B cell (primary cell): Measurements from ENCODE around the gene TRABD. TPM values are rescaled to one million over a fixed set of nuclear protein-coding genes. Genes with fewer than 3 reads are reported as not detected.

Source experiments
- ATAC-seq: fragments of 200-7000 bp; cut with Tn5 transposase; one replicate; pipeline ENCODE4 v1.10.0; 2021; ENCODE audit warnings: low read depth, mild to moderate bottlenecking, moderate number of reproducible peaks, moderate library complexity
- CTCF ChIA-PET: fragments of 350-600 bp; sonication (Branson Sonifier 250); formaldehyde crosslinking; loops from one replicate; lab custom pipeline; 2021; ENCODE audit warnings: antibody characterized with exemption, inconsistent platforms; lab: Charles Lee
- POLR2A ChIA-PET: fragments of 350-600 bp; sonication (Branson Sonifier 250); formaldehyde crosslinking; loops from one replicate; lab custom pipeline; 2021; ENCODE audit warnings: antibody characterized with exemption; lab: Charles Lee
- DNase-seq: peaks from one replicate; pipeline ENCODE4 v3.0.0; 2013
- H2AFZ ChIP-seq: 2 replicates; pipeline ENCODE4 v1.6.1; 2012; ENCODE audit warnings: mild to moderate bottlenecking, low read depth, low read length; ENCODE audit not compliant: insufficient read depth, poor library complexity, severe bottlenecking
- H3K27ac ChIP-seq, 2 donors: 1 replicate in 1 of 2; 2 replicates in 1 of 2; pipeline ENCODE4 v1.5.1; 2012 to 2013; ENCODE audit warnings: low read length in 2 of 2, mild to moderate bottlenecking in 2 of 2, moderate library complexity in 1 of 2
- H3K27me3 ChIP-seq, 4 experiments: fragments of 200-600 bp in 1 of 4; sonication (generic) in 1 of 4; replicated peaks in 1 of 4; 1 replicate in 2 of 4; 2 replicates in 2 of 4; pipeline versions ENCODE4 v1.6.1 to v1.7.0; 2013 to 2016; ENCODE audit warnings: low read length in 3 of 4, mild to moderate bottlenecking in 2 of 4, mixed read lengths in 1 of 4, moderate library complexity in 1 of 4; ENCODE audit not compliant: insufficient read depth in 4 of 4, control insufficient read depth in 3 of 4; ENCODE audit errors: control extremely low read depth in 1 of 4
- H3K36me3 ChIP-seq, 2 experiments: replicated peaks in 1 of 2; 1 replicate in 1 of 2; 2 replicates in 1 of 2; pipeline versions ENCODE4 v1.6.1 to v1.7.1; 2013; ENCODE audit warnings: low read length in 1 of 2; ENCODE audit not compliant: insufficient read depth in 2 of 2, control insufficient read depth in 1 of 2; ENCODE audit errors: control extremely low read depth in 1 of 2, extremely low read depth in 1 of 2
- H3K4me1 ChIP-seq, 2 donors: fragments of 200-600 bp in 1 of 2; sonication (generic) in 1 of 2; 1 replicate in 1 of 2; 2 replicates in 1 of 2; pipeline versions ENCODE4 v1.5.1 to v1.6.1; 2013 to 2017; ENCODE audit warnings: low read length in 2 of 2; ENCODE audit not compliant: control insufficient read depth in 2 of 2, insufficient read depth in 2 of 2
- H3K4me2 ChIP-seq: replicated peaks from 2 replicates; pipeline ENCODE3; 2012; ENCODE audit warnings: mild to moderate bottlenecking, low read depth, low read length; ENCODE audit not compliant: poor library complexity, severe bottlenecking
- H3K4me3 ChIP-seq, 5 experiments: fragments of 200-600 bp in 1 of 5; sonication (generic) in 1 of 5; 1 replicate in 3 of 5; 2 replicates in 2 of 5; pipeline versions ENCODE4 v1.5.1 to v1.7.0; 2011 to 2016; ENCODE audit warnings: low read length in 4 of 5, mild to moderate bottlenecking in 4 of 5, low read depth in 2 of 5, control low read depth in 1 of 5, moderate library complexity in 1 of 5; ENCODE audit not compliant: insufficient read depth in 1 of 5; ENCODE audit errors: control extremely low read depth in 1 of 5, extremely low read depth in 1 of 5
- H3K79me2 ChIP-seq: fragments of 200-600 bp; sonication (generic); one replicate; pipeline ENCODE4 v1.6.0; 2016; ENCODE audit warnings: low read length; ENCODE audit not compliant: control insufficient read depth, insufficient read depth
- H3K9ac ChIP-seq: fragments of 200-600 bp; sonication (generic); 2 replicates; pipeline ENCODE4 v1.6.1; 2017; ENCODE audit warnings: mild to moderate bottlenecking, low read length, moderate library complexity
- H3K9me3 ChIP-seq, 3 donors: one replicate each; pipeline versions ENCODE4 v1.6.1 to v1.7.1; 2013; ENCODE audit warnings: low read length in 2 of 3; ENCODE audit not compliant: control insufficient read depth in 2 of 3, insufficient read depth in 1 of 3; ENCODE audit errors: control extremely low read depth in 1 of 3
- H4K20me1 ChIP-seq: 2 replicates; pipeline ENCODE4 v1.6.0; 2012; ENCODE audit warnings: mild to moderate bottlenecking, low read length; ENCODE audit not compliant: insufficient read depth, control insufficient read depth, poor library complexity, severe bottlenecking
- H3K27ac Mint-ChIP-seq: one replicate; pipeline ENCODE4 v1.8.0; 2021; ENCODE audit warnings: mixed read lengths
- H3K27me3 Mint-ChIP-seq: one replicate; pipeline ENCODE4 v1.8.0; 2021; ENCODE audit warnings: mixed read lengths
- H3K4me1 Mint-ChIP-seq: one replicate; pipeline ENCODE4 v1.8.0; 2021; ENCODE audit warnings: mixed read lengths
- H3K4me3 Mint-ChIP-seq: one replicate; pipeline ENCODE4 v1.8.0; 2021; ENCODE audit warnings: mixed read lengths
- H3K9me3 Mint-ChIP-seq: one replicate; pipeline ENCODE4 v1.8.0; 2022; ENCODE audit warnings: mixed read lengths; ENCODE audit not compliant: insufficient read depth
- EZH2 ChIP-seq: IDR thresholded peaks from 2 replicates; pipeline ENCODE4 v1.6.1; 2012; ENCODE audit warnings: borderline replicate concordance, low read depth, mild to moderate bottlenecking, moderate library complexity, low read length; ENCODE audit not compliant: insufficient read depth, poor library complexity, severe bottlenecking
- WGBS: methylation state at CpG from one replicate; pipeline ENCODE4 v1.1.5; 2013; ENCODE audit warnings: missing lambda C conversion rate; ENCODE audit not compliant: insufficient coverage; 5-methylcytosine and 5-hydroxymethylcytosine counted together
- intact Hi-C: fragments of 100-400 bp; cut with micrococcal nuclease; formaldehyde crosslinking; loops from one replicate; pipeline ENCODE4 v1.10.0; 2022
- polyA plus RNA-seq: library from polyadenylated mRNA; depleted of rRNA; stranded (reverse); fragments of >200 nt; gene quantifications from 2 replicates; pipeline ENCODE4 v1.2.3, GENCODE V29; 2012
- total RNA-seq, 2 donors: library from RNA; stranded (reverse); fragments of 120-200 nt in 1 of 2; gene quantifications; 1 replicate in 1 of 2; 2 replicates in 1 of 2; pipeline versions ENCODE4 v1.2.3 to v1.2.4, GENCODE V29; 2013 to 2022
- TF ChIP-seq, protein P1 (sequence below): fragments of 200-600 bp; IDR thresholded peaks from one replicate; pipeline ENCODE4 v1.8.0; 2022; ENCODE audit warnings: antibody characterized with exemption, mild to moderate bottlenecking

The TRABD gene
- total and polyA plus RNA-seq, 2 donors (not counting 1 experiment from before 2014, with no cell fraction given) = 164 to 200 TPM

DNA sequence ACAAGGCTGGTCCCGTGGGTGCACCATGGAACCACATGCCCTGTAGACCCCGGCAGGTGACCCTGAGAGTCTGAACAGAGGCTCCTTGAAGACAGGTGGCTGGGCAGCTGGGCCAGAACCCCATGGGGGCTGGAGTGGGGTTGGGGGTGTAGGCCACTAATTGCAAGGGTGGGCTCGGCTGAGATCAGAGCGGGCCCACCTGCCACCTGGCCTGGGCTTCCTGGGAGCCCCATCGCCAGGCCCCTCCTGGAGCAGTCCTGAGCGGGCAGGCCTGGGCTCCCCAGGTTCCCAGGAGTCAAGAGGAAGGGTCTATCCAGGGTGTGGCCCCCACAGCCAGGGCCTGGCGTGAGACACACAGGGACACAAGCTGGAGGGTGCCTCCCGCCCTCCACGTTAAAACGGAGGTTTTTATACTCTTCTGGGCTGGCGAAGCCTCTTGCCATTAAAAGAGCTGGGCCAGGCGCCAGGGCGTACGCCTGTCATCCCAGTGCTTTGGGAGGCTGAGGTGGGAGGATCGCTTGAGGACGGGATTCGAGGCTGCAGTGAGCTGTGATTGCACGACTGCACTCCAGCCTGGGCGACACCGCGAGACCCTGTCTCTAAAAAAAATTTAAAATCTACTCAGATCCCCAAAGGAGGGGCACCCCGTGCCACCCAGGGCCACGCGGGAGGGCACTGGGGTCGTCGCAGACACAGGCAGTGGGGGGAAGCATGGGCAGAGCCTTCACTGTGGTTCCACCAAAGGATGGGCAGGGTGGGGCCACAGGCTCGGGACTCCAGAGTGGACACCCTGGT is 4.8 kb upstream of the TRABD start:
- intact Hi-C loops = no loop called here
- CTCF ChIA-PET = no interaction called here
- H3K4me1 ChIP-seq = peaks cover 29 to 31% of the 10 kb centered on the region in 2 donors

More for the DNA sequence above, 4.8 kb upstream of the TRABD start:
- peaks cover 0 to 5% (median 0%) of the 10 kb centered on the region in 3 donors for H3K9me3 ChIP-seq
- TF ChIP-seq, protein P1, sequence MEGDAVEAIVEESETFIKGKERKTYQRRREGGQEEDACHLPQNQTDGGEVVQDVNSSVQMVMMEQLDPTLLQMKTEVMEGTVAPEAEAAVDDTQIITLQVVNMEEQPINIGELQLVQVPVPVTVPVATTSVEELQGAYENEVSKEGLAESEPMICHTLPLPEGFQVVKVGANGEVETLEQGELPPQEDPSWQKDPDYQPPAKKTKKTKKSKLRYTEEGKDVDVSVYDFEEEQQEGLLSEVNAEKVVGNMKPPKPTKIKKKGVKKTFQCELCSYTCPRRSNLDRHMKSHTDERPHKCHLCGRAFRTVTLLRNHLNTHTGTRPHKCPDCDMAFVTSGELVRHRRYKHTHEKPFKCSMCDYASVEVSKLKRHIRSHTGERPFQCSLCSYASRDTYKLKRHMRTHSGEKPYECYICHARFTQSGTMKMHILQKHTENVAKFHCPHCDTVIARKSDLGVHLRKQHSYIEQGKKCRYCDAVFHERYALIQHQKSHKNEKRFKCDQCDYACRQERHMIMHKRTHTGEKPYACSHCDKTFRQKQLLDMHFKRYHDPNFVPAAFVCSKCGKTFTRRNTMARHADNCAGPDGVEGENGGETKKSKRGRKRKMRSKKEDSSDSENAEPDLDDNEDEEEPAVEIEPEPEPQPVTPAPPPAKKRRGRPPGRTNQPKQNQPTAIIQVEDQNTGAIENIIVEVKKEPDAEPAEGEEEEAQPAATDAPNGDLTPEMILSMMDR = no peak
- TF ChIP-seq EZH2 = no peak
- POLR2A ChIA-PET = interaction anchor here (0.7 to 1.2 kb wide), 2 partner anchors 11 to 17 kb away, joined by 3 to 5 read pairs; no protein-coding TSS in a partner anchor
- DNase-seq = no peak
- H3K4me1 Mint-ChIP-seq = peaks cover 28% of the 10 kb centered on the region
- ATAC-seq = no peak
- peaks cover 0 to 21% (median 2%) of the 10 kb centered on the region in 4 experiments for H3K27me3 ChIP-seq
- no peak overlapping the region for H3K27ac ChIP-seq
- H2AFZ ChIP-seq = no peak overlapping the region
- 90% methylated on average over 23 of the region's 27 CpGs for WGBS
- no peaks in the 10 kb centered on the region for H4K20me1 ChIP-seq
- no peak overlapping the region for H3K9ac ChIP-seq
- H3K27me3 Mint-ChIP-seq = peaks cover 11% of the 10 kb centered on the region
- no peak overlapping the region for H3K4me3 Mint-ChIP-seq
- no peaks in the 10 kb centered on the region for H3K9me3 Mint-ChIP-seq
- H3K79me2 ChIP-seq = peaks cover 4% of the 10 kb centered on the region
- H3K36me3 ChIP-seq = no peaks in the 10 kb centered on the region
- no peak overlapping the region for H3K4me3 ChIP-seq
- H3K4me2 ChIP-seq = no peak overlapping the region
- H3K27ac Mint-ChIP-seq = no peak overlapping the region
